Liver (tissue), 9 donors: ENCODE results near the gene RPA3. TPM values are rescaled to one million over a fixed set of nuclear protein-coding genes. Genes with fewer than 3 reads are reported as not detected.
"Not testable (repeated sequence)": the region's sequence is repeated elsewhere in the genome, so short reads cannot be mapped to it uniquely, and the experiment has no call there.

ENCODE experiments used
- DNase-seq: peaks from one replicate; pipeline ENCODE4 v3.0.0-alpha.2; 2017; ENCODE audit warnings: low spot score
- H3K27ac ChIP-seq, 2 donors: one replicate each; pipeline ENCODE4 v1.7.0; 2013; ENCODE audit warnings: inconsistent platforms in 2 of 2, low read length in 2 of 2, control low read depth in 1 of 2, low read depth in 1 of 2, mild to moderate bottlenecking in 1 of 2
- H3K27me3 ChIP-seq, 4 donors: one replicate each; pipeline versions ENCODE4 v1.6.1 to v1.7.0; 2013; ENCODE audit warnings: low read length in 3 of 4, inconsistent platforms in 1 of 4, mild to moderate bottlenecking in 1 of 4, moderate library complexity in 1 of 4; ENCODE audit not compliant: control insufficient read depth in 4 of 4, insufficient read depth in 4 of 4
- H3K36me3 ChIP-seq, 4 donors: one replicate each; pipeline versions ENCODE4 v1.6.1 to v1.7.0; 2013; ENCODE audit warnings: low read length in 3 of 4, mild to moderate bottlenecking in 3 of 4, low read depth in 1 of 4, moderate library complexity in 1 of 4; ENCODE audit not compliant: control insufficient read depth in 4 of 4, insufficient read depth in 3 of 4
- H3K4me1 ChIP-seq, 4 donors: one replicate each; pipeline versions ENCODE4 v1.6.1 to v1.7.0; 2013; ENCODE audit warnings: low read length in 3 of 4, mild to moderate bottlenecking in 3 of 4, moderate library complexity in 1 of 4; ENCODE audit not compliant: control insufficient read depth in 4 of 4, insufficient read depth in 4 of 4
- H3K4me3 ChIP-seq, 3 donors: one replicate each; pipeline versions ENCODE4 v1.6.1 to v1.7.0; 2013; ENCODE audit warnings: low read length in 3 of 3, control low read depth in 1 of 3, low read depth in 1 of 3, mild to moderate bottlenecking in 1 of 3
- H3K9ac ChIP-seq, 2 donors: one replicate each; pipeline ENCODE4 v1.7.0; 2013; ENCODE audit warnings: low read length in 2 of 2, mild to moderate bottlenecking in 2 of 2, moderate library complexity in 2 of 2, control low read depth in 1 of 2, low read depth in 1 of 2
- H3K9me3 ChIP-seq, 4 donors: one replicate each; pipeline versions ENCODE4 v1.6.1 to v1.7.0; 2013; ENCODE audit warnings: low read length in 3 of 4; ENCODE audit not compliant: control insufficient read depth in 4 of 4
- ATF3 ChIP-seq: IDR thresholded peaks from 2 replicates; pipeline ENCODE4 v1.6.1; 2016; ENCODE audit warnings: antibody characterized with exemption
- CTCF ChIP-seq: fragments of 150-350 bp; IDR thresholded peaks from 2 replicates; pipeline ENCODE4 v1.5.1; 2017; ENCODE audit warnings: improper control_type of control experiment, low read depth, low read length; ENCODE audit not compliant: missing input control
- FOXA1 ChIP-seq: IDR thresholded peaks from 2 replicates; pipeline ENCODE4 v1.6.1; 2016; ENCODE audit warnings: antibody characterized with exemption
- FOXA2 ChIP-seq: IDR thresholded peaks from 2 replicates; pipeline ENCODE4 v1.6.1; 2016; ENCODE audit warnings: antibody characterized with exemption
- RAD21 ChIP-seq, 2 donors: IDR thresholded peaks; 2 replicates each; pipeline ENCODE4 v1.6.1; 2016; ENCODE audit warnings: antibody characterized with exemption in 2 of 2, mild to moderate bottlenecking in 2 of 2
- RXRA ChIP-seq, 2 donors: IDR thresholded peaks; 2 replicates each; pipeline ENCODE4 v1.6.1; 2017 to 2018; ENCODE audit warnings: antibody characterized with exemption in 2 of 2, mild to moderate bottlenecking in 1 of 2
- WGBS: extraction: QIAGEN DNeasy Blood & Tissue Kit; methylation state at CpG from one replicate; pipeline ENCODE4 v1.1.7; 2013; 5-methylcytosine and 5-hydroxymethylcytosine counted together
- polyA plus RNA-seq, 2 donors: library from polyadenylated mRNA; stranded (reverse) in 1 of 2; unstranded in 1 of 2; fragments of 200-250 nt in 1 of 2; fragments of >200 nt in 1 of 2; fragmentation: Nextera tagmentation in 1 of 2; extraction: Ambion mirVana in 1 of 2; gene quantifications; one replicate each; pipeline versions ENCODE4 v1.2.1 to v1.2.3, GENCODE V29; 2013 to 2015
- total RNA-seq, 2 donors: library from RNA; depleted of rRNA; stranded (reverse); fragments of >200 nt; gene quantifications; one replicate each; pipeline ENCODE4 v1.2.3, GENCODE V29; 2014
- donor health status: healthy.
- donor health status: healthy.
- donor health status: healthy.
- donor health status: healthy.
- donor health status: healthy.

Gene RPA3
- total and polyA plus RNA-seq, 4 donors: 13.0 to 53.1 (median 18.6) TPM

GRCh38 chr7:7662527-7662926 is 55.9 kb downstream of the RPA3 start:
- H3K9me3 ChIP-seq: no peaks in the 10 kb centered on the region
- no peaks in the 10 kb centered on the region for H3K27me3 ChIP-seq
- DNase-seq: no peak
- TF ChIP-seq RAD21 (IDR thresholded peaks at IDR 0.05) (peak in 1 of 2 donors; percentile 27), ATF3 (no peak), FOXA1 (no peak)
- H3K27ac ChIP-seq: no peak overlapping the region
- H3K4me3 ChIP-seq: no peak overlapping the region
- 95% methylated on average over 6 of the region's 6 CpGs for WGBS
- H3K36me3 ChIP-seq: peaks cover 0 to 1% (median 0%) of the 10 kb centered on the region in 4 donors
- H3K4me1 ChIP-seq: no peaks in the 10 kb centered on the region
- no peak overlapping the region for H3K9ac ChIP-seq

GRCh38 chr7:7656459-7656858 is 61.9 kb downstream of the RPA3 start:
- not testable (repeated sequence) for H3K27me3 ChIP-seq, H3K27ac ChIP-seq, H3K9ac ChIP-seq, DNase-seq, H3K9me3 ChIP-seq, H3K4me1 ChIP-seq, H3K4me3 ChIP-seq, H3K36me3 ChIP-seq
- WGBS: 95% methylated on average over 3 of the region's 3 CpGs

GRCh38 chr7:7654964-7655715 is 63.3 kb downstream of the RPA3 start:
- Histone ChIP-seq H3K36me3 (no peaks in the 10 kb centered on the region), H3K4me3 (no peak overlapping the region), H3K27me3 (no peaks in the 10 kb centered on the region), H3K27ac (no peak overlapping the region), H3K9ac (no peak overlapping the region), H3K4me1 (peaks cover 0 to 3% (median 0%) of the 10 kb centered on the region in 4 donors), H3K9me3 (no peaks in the 10 kb centered on the region)
- 77% methylated on average over 4 of the region's 4 CpGs for WGBS
- no peak for DNase-seq
- TF ChIP-seq FOXA2: no peak

GRCh38 chr7:7653593-7654187 is 64.7 kb downstream of the RPA3 start:
- TF ChIP-seq CTCF (peak; percentile 24), RAD21 (IDR thresholded peaks at IDR 0.05) (no peak), RXRA (IDR thresholded peaks at IDR 0.05) (no peak)
- Histone ChIP-seq H3K9ac (no peak overlapping the region), H3K36me3 (no peaks in the 10 kb centered on the region), H3K27ac (no peak overlapping the region), H3K4me1 (peaks cover 0 to 3% (median 0%) of the 10 kb centered on the region in 4 donors), H3K9me3 (no peaks in the 10 kb centered on the region), H3K27me3 (no peaks in the 10 kb centered on the region), H3K4me3 (no peak overlapping the region)
- WGBS: 78% methylated on average over 3 of the region's 3 CpGs
- DNase-seq: no peak
